Lung (tissue), 12 donors: ENCODE results near the gene APOB. TPM values are rescaled to one million over a fixed set of nuclear protein-coding genes. Genes with fewer than 3 reads are reported as not detected.

ENCODE experiments used
- ATAC-seq: fragments of 200-7000 bp; cut with Tn5 transposase; one replicate; pipeline ENCODE4 v1.9.1; 2020; ENCODE audit warnings: moderate number of reproducible peaks; ENCODE audit not compliant: insufficient read depth, low FRiP score
- DNase-seq, 3 donors: peaks; one replicate each; pipeline ENCODE4 v3.0.0-alpha.2; 2013 to 2017
- H3K27ac ChIP-seq, 2 donors: one replicate each; pipeline ENCODE4 v1.5.1; 2013; ENCODE audit warnings: mild to moderate bottlenecking in 2 of 2, moderate library complexity in 2 of 2, control low read depth in 1 of 2, inconsistent platforms in 1 of 2, low read depth in 1 of 2, low read length in 1 of 2
- H3K27me3 ChIP-seq, 3 donors: one replicate each; pipeline ENCODE4 v1.5.1; 2013; ENCODE audit warnings: low read length in 2 of 3; ENCODE audit not compliant: control insufficient read depth in 3 of 3, insufficient read depth in 3 of 3
- H3K36me3 ChIP-seq, 4 donors: one replicate each; pipeline ENCODE4 v1.5.1; 2013; ENCODE audit warnings: low read length in 4 of 4, mild to moderate bottlenecking in 1 of 4, moderate library complexity in 1 of 4; ENCODE audit not compliant: control insufficient read depth in 4 of 4, insufficient read depth in 4 of 4
- H3K4me1 ChIP-seq, 5 donors: one replicate each; pipeline ENCODE4 v1.5.1; 2013; ENCODE audit warnings: low read length in 5 of 5, mild to moderate bottlenecking in 2 of 5, moderate library complexity in 1 of 5; ENCODE audit not compliant: control insufficient read depth in 5 of 5, insufficient read depth in 5 of 5
- H3K4me3 ChIP-seq: one replicate; pipeline ENCODE4 v1.5.1; 2013; ENCODE audit warnings: mild to moderate bottlenecking, control low read depth, moderate library complexity
- H3K9ac ChIP-seq, 2 donors: one replicate each; pipeline ENCODE4 v1.5.1; 2013; ENCODE audit warnings: low read length in 2 of 2, control low read depth in 1 of 2; ENCODE audit not compliant: insufficient read depth in 1 of 2
- H3K9me3 ChIP-seq, 4 donors: one replicate each; pipeline ENCODE4 v1.5.1; 2013; ENCODE audit warnings: low read length in 3 of 4, mild to moderate bottlenecking in 1 of 4, moderate library complexity in 1 of 4; ENCODE audit not compliant: control insufficient read depth in 4 of 4, insufficient read depth in 3 of 4
- CTCF ChIP-seq: IDR thresholded peaks from 2 replicates; pipeline ENCODE4 v1.5.1; 2012; ENCODE audit warnings: mild to moderate bottlenecking; ENCODE audit errors: control extremely low read depth, extremely low read depth
- WGBS, 2 donors: extraction: QIAGEN DNeasy Blood & Tissue Kit; methylation state at CpG; one replicate each; pipeline ENCODE4 v1.1.7; 2013; 5-methylcytosine and 5-hydroxymethylcytosine counted together
- polyA plus RNA-seq, 2 donors: library from polyadenylated mRNA; stranded (reverse); fragments of 200-250 nt; gene quantifications; one replicate each; pipeline ENCODE4 v1.2.1, GENCODE V29; 2013
- total RNA-seq, 2 donors: library from RNA; depleted of rRNA in 1 of 2; stranded (reverse); fragments of >200 nt in 1 of 2; gene quantifications; one replicate each; pipeline ENCODE4 v1.2.1, GENCODE V29; 2014 to 2021
- donor health status: control.
- donor health status: control.
- donor health status: Bipolar disorder and iron deficiency.
- donor health status: healthy.
- donor health status: DM: yes; HTN: yes; CAD: no.

APOB gene
- total and polyA plus RNA-seq, 4 donors: 0.04 to 1.7 (median 0.18) TPM

- no peaks in the 10 kb centered on the region for H3K36me3 ChIP-seq
- DNase-seq (no peak), ATAC-seq (no peak)
- no peak overlapping the region for H3K9ac ChIP-seq
- H3K4me3 ChIP-seq: no peak overlapping the region
- H3K27ac ChIP-seq: no peak overlapping the region
- H3K4me1 ChIP-seq: no peaks in the 10 kb centered on the region
- WGBS, 2 donors: 82 to 84% methylated on average over 6 of the region's 6 CpGs
- no peak for TF ChIP-seq CTCF
- H3K9me3 ChIP-seq: peaks cover 0 to 3% (median 0%) of the 10 kb centered on the region in 4 donors
- no peaks in the 10 kb centered on the region for H3K27me3 ChIP-seq
Observed at GRCh38 chr2:21014364-21015280, 29.3 kb downstream of the APOB start.

GRCh38 chr2:21013043-21013816, 30.6 kb downstream of the APOB start:
- peaks cover 0 to 3% (median 0%) of the 10 kb centered on the region in 4 donors for H3K9me3 ChIP-seq
- 80 to 82% methylated on average over 8 of the region's 8 CpGs for WGBS, 2 donors
- H3K36me3 ChIP-seq: no peaks in the 10 kb centered on the region
- DNase-seq (no peak), ATAC-seq (no peak)
- H3K4me3 ChIP-seq: no peak overlapping the region
- H3K27me3 ChIP-seq: no peaks in the 10 kb centered on the region
- H3K9ac ChIP-seq: no peak overlapping the region
- H3K4me1 ChIP-seq: no peaks in the 10 kb centered on the region
- no peak for TF ChIP-seq CTCF
- no peak overlapping the region for H3K27ac ChIP-seq

GRCh38 chr2:21012557-21012937, 31.3 kb downstream of the APOB start:
- H3K9me3 ChIP-seq: peaks cover 0 to 3% (median 0%) of the 10 kb centered on the region in 4 donors
- DNase-seq (no peak), ATAC-seq (no peak)
- no peaks in the 10 kb centered on the region for H3K36me3 ChIP-seq
- TF ChIP-seq CTCF: no peak
- H3K4me3 ChIP-seq: no peak overlapping the region
- no peaks in the 10 kb centered on the region for H3K27me3 ChIP-seq
- H3K9ac ChIP-seq: no peak overlapping the region
- no peaks in the 10 kb centered on the region for H3K4me1 ChIP-seq
- 92 to 94% methylated on average over 3 of the region's 3 CpGs for WGBS, 2 donors
- H3K27ac ChIP-seq: no peak overlapping the region
